ENCODE results near the gene WDR54. TPM values are rescaled to one million over a fixed set of nuclear protein-coding genes. Genes with fewer than 3 reads are reported as not detected.

WDR54 gene
- total and polyA plus RNA-seq, 12 donors = 6.4 to 23.9 (median 14.5) TPM

DNA sequence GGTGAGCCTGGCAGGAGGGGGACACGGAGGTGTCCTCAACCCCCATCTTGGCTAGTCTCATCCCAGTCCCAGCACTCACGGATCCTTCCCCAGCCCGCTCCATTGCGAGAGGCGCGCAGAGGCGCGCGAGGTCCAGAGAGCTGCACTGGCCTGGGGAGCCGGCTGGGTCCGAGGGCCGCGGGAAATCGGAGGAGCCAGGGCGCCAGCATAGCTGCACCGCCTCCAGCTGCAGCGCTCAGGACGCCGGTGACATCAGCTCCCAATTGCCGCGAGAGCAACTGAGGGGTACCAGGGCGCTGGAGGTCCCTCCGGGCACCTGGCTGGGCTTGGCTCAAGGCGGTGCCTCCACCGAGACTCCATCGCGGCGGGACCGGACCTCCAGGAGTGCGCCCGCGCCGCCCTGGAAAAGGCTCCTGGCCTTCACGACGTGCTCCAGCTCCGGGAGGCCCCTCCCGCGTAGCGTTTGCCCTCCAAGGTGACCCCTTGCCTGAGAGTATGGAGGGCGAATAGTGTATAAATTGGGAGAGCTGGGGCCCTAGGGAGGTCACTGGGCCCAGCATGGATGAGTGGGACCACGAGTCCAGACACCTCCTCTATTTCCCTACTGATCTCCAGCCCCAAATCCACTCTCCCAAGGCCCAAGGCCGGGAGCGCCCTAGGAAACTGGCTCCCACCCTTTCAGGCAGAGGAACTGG lies 14.7 kb downstream of the WDR54 start:
- peaks cover 13 to 28% of the 10 kb centered on the region in 2 donors for H3K4me1 ChIP-seq (replicated peaks in 1 of 2)
- H3K27me3 ChIP-seq = peaks cover 2% of the 10 kb centered on the region
- peaks cover 0 to 2% of the 10 kb centered on the region in 2 donors for H3K36me3 ChIP-seq (replicated peaks in 1 of 2)
- no peak for TF ChIP-seq POLR2A (IDR thresholded peaks at IDR 0.05)
- TF ChIP-seq, protein P1, sequence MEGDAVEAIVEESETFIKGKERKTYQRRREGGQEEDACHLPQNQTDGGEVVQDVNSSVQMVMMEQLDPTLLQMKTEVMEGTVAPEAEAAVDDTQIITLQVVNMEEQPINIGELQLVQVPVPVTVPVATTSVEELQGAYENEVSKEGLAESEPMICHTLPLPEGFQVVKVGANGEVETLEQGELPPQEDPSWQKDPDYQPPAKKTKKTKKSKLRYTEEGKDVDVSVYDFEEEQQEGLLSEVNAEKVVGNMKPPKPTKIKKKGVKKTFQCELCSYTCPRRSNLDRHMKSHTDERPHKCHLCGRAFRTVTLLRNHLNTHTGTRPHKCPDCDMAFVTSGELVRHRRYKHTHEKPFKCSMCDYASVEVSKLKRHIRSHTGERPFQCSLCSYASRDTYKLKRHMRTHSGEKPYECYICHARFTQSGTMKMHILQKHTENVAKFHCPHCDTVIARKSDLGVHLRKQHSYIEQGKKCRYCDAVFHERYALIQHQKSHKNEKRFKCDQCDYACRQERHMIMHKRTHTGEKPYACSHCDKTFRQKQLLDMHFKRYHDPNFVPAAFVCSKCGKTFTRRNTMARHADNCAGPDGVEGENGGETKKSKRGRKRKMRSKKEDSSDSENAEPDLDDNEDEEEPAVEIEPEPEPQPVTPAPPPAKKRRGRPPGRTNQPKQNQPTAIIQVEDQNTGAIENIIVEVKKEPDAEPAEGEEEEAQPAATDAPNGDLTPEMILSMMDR (IDR thresholded peaks at IDR 0.05) = no peak
- DNase-seq = no peak
- 70 to 81% (median 76%) methylated on average over 5 to 43 of the region's 43 CpGs for WGBS, 4 donors
- H3K4me3 ChIP-seq = no peak overlapping the region
- H3K27ac ChIP-seq = no peak overlapping the region
- intact Hi-C loops (cut with DNase I) = no loop called here
- no peaks in the 10 kb centered on the region for H3K9me3 ChIP-seq (replicated peaks in 1 of 3)

GRCh38 chr2:74436848-74437695 lies 15.5 kb downstream of the WDR54 start:
- Histone ChIP-seq H3K9me3 (replicated peaks in 1 of 3) (no peaks in the 10 kb centered on the region), H3K27me3 (peaks cover 10% of the 10 kb centered on the region), H3K27ac (no peak overlapping the region), H3K4me3 (no peak overlapping the region), H3K36me3 (replicated peaks in 1 of 2) (no peaks in the 10 kb centered on the region), H3K4me1 (replicated peaks in 1 of 2) (peaks cover 13 to 28% of the 10 kb centered on the region in 2 donors)
- intact Hi-C loops (cut with DNase I) = no loop called here
- TF ChIP-seq POLR2A (IDR thresholded peaks at IDR 0.05) = no peak
- TF ChIP-seq, protein P1 (IDR thresholded peaks at IDR 0.05) = no peak
- no peak for DNase-seq
- 75 to 82% (median 79%) methylated on average over 6 of the region's 6 CpGs for WGBS, 4 donors

DNA sequence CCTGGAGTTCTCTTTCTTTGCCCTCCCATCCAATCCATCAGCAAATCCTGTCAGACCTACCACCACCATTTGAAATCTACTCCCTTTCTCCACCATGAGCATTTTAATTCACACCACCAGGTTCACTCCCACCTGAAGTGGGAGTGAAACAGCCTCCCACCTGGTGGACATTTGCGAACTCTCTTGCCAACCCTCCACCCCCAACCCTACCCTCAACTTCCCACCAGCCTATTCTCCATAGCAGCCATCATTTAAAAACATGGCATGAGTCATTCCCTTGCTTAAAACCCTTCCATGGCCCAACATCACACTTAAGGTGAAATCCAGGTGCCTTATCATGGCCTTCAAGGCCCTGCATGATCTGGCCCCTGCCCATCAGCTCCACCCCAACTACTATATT lies 16.7 kb downstream of the WDR54 start:
- Histone ChIP-seq H3K27ac (no peak overlapping the region), H3K27me3 (peaks cover 11% of the 10 kb centered on the region), H3K36me3 (replicated peaks in 1 of 2) (no peaks in the 10 kb centered on the region), H3K4me3 (no peak overlapping the region), H3K9me3 (replicated peaks in 1 of 3) (no peaks in the 10 kb centered on the region), H3K4me1 (replicated peaks in 1 of 2) (peaks cover 13 to 28% of the 10 kb centered on the region in 2 donors)
- DNase-seq = no peak
- TF ChIP-seq, protein P1 (IDR thresholded peaks at IDR 0.05) = no peak
- no peak for TF ChIP-seq POLR2A (IDR thresholded peaks at IDR 0.05)
- intact Hi-C loops (cut with DNase I) = no loop called here
- WGBS, 4 donors = 88 to 100% (median 95%) methylated on average over 1 of the region's 1 CpG

DNA sequence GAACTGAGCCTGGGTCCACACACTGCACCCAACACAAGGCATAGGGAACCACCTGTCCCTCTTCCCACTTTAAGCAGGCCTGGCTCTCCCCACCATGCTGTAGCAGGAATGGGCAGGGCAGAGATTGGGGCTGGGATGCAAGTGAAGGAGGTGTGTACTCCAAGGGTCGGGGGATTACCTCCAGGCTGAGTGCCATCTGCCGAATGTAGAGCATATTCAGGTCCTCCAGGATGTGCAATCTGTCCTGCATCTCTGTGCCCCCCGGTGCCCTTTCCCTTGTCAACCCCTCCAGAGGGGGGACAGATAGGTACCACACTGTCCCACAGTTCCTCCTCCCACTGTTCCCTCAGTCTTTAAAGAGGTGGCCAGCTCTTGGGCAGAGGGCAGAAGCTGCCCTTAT lies 17.8 kb downstream of the WDR54 start:
- peaks cover 11% of the 10 kb centered on the region for H3K27me3 ChIP-seq
- H3K4me3 ChIP-seq = peak overlapping the region in 2 of 4 donors; percentile 65 to 74
- TF ChIP-seq, protein P1 (IDR thresholded peaks at IDR 0.05) = no peak
- no peak for TF ChIP-seq POLR2A (IDR thresholded peaks at IDR 0.05)
- peak overlapping the region in 3 of 5 donors; percentile 60 to 74 (median 71) for H3K27ac ChIP-seq
- no peaks in the 10 kb centered on the region for H3K36me3 ChIP-seq (replicated peaks in 1 of 2)
- intact Hi-C loops (cut with DNase I) = no loop called here
- peaks cover 13 to 28% of the 10 kb centered on the region in 2 donors for H3K4me1 ChIP-seq (replicated peaks in 1 of 2)
- DNase-seq = no peak
- WGBS, 4 donors = 29 to 55% (median 45%) methylated on average over 3 of the region's 3 CpGs; no CpG with 5 or more reads in 1 of the 4 donors
- H3K9me3 ChIP-seq (replicated peaks in 1 of 3) = no peaks in the 10 kb centered on the region

Data from adrenal gland (tissue), 12 donors.